GM12801 (cell line): ENCODE data around the gene HES1.

Experiments used
- CTCF ChIP-seq: IDR thresholded peaks from one replicate; pipeline ENCODE4 v1.5.1; 2011; ENCODE audit warnings: control low read depth; ENCODE audit not compliant: insufficient read length; ENCODE audit errors: extremely low read depth

Gene HES1

GRCh38 chr3:194142156-194142910, 6.4 kb downstream of the HES1 start:
- TF ChIP-seq CTCF = no peak

- TF ChIP-seq CTCF = no peak
These were observed 9.8 kb downstream of the HES1 start for GRCh38 chr3:194145702-194146101.

- no peak for TF ChIP-seq CTCF
These were observed 11.7 kb downstream of the HES1 start for GRCh38 chr3:194147679-194148078.

GRCh38 chr3:194148383-194148782, 12.4 kb downstream of the HES1 start:
- no peak for TF ChIP-seq CTCF

GRCh38 chr3:194150252-194150934, 14.4 kb downstream of the HES1 start:
- TF ChIP-seq CTCF = no peak

GRCh38 chr3:194154346-194154745, 18.4 kb downstream of the HES1 start:
- no peak for TF ChIP-seq CTCF

- TF ChIP-seq CTCF = no peak
These were observed 20.1 kb downstream of the HES1 start for GRCh38 chr3:194156095-194156494.
